ENCODE data around the gene KPRP.
A peak's percentile ranks its signal among the peaks of the same experiment; 100 is the strongest.

The KPRP gene

GRCh38 chr1:152783095-152783494 lies 25.3 kb downstream of the KPRP start:
- Histone ChIP-seq H2AFZ (ENCODE audit: low read length) (no peak overlapping the region), H2BK5ac (ENCODE audit: low read length) (no peak overlapping the region), H4K91ac (ENCODE audit: low read depth, low read length, poor library complexity) (no peak overlapping the region), H3K36me3 (replicated peaks in 1 of 2; ENCODE audit: control insufficient read depth in 2 of 2, insufficient read depth in 2 of 2, low read length in 2 of 2) (no peaks in the 10 kb centered on the region), H3K18ac (ENCODE audit: low read length) (no peak overlapping the region), H2BK120ac (ENCODE audit: low read depth, low read length) (no peak overlapping the region), H3K79me1 (ENCODE audit: low read depth, low read length) (no peaks in the 10 kb centered on the region), H2BK15ac (ENCODE audit: low read length) (no peak overlapping the region), H3K9me3 (replicated peaks in 1 of 2; ENCODE audit: control insufficient read depth in 2 of 2, insufficient read depth in 1 of 2, low read depth in 1 of 2, low read length in 2 of 2) (peaks cover 0 to 16% of the 10 kb centered on the region in 2 donors), H3K4ac (ENCODE audit: low read length) (no peak overlapping the region), H3K23ac (ENCODE audit: low read depth, low read length, poor library complexity) (no peak overlapping the region), H3K14ac (ENCODE audit: low read length) (no peak overlapping the region), H3K4me1 (ENCODE audit: control insufficient read depth in 2 of 2, insufficient read depth in 1 of 2, low read depth in 1 of 2, low read length in 2 of 2) (no peaks in the 10 kb centered on the region), H3K4me3 (ENCODE audit: low read length in 2 of 2) (no peak overlapping the region), H2AK5ac (ENCODE audit: low read depth, low read length) (no peak overlapping the region), H3K27ac (replicated peaks; ENCODE audit: low read length) (no peak overlapping the region), H3K27me3 (ENCODE audit: control insufficient read depth in 3 of 3, insufficient read depth in 3 of 3, low read depth in 1 of 3, low read length in 3 of 3) (peaks cover 0 to 6% (median 0%) of the 10 kb centered on the region in 3 experiments), H3K9ac (ENCODE audit: low read depth, low read length, poor library complexity) (no peak overlapping the region), H3K4me2 (ENCODE audit: insufficient read depth, low read length, poor library complexity, severe bottlenecking) (no peak overlapping the region), H2BK12ac (ENCODE audit: low read length) (no peak overlapping the region), H4K8ac (ENCODE audit: low read depth, low read length) (no peak overlapping the region)
- no peak for DNase-seq (ENCODE audit: low spot score)
- WGBS, 2 donors (ENCODE audit: extremely low coverage in 2 of 2, insufficient read length in 2 of 2, insufficient replicate concordance in 1 of 2): no CpG with 5 or more reads among the region's 2 CpGs

DNA sequence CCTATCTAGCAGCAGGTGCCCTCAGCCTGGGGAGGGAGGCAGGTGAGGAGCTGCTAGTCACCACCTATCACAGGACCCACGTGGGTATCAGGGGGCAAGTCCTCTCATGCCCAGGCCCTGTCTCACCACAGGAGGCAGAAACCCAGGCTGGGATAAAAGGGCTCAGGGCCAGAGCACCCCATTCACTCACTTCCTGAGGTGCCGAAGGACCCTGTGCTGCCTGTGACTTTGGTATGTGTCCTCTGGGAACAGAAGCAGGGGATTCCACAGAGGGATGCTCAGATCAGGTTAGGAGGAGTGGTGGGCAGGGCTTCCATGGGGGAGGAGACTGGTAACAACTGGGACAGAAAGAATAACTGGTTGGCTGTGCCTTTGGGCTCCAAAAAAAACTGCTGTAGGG lies 28.3 kb downstream of the KPRP start, which contains the start of gene LCE1E:
LCE1E (plus strand) TSS at position 181 of the 400 bp plus-strand sequence. CDS start 1,043 bp downstream, outside the sequence.
- DNase-seq (ENCODE audit: low spot score): no peak
- H3K27me3 ChIP-seq (ENCODE audit: control insufficient read depth in 3 of 3, insufficient read depth in 3 of 3, low read depth in 1 of 3, low read length in 3 of 3): peaks cover 0 to 6% (median 0%) of the 10 kb centered on the region in 3 experiments
- H2BK15ac ChIP-seq (ENCODE audit: low read length): no peak within 1 kb of the TSS
- no peak within 1 kb of the TSS for H4K91ac ChIP-seq (ENCODE audit: low read depth, low read length, poor library complexity)
- H2BK5ac ChIP-seq (ENCODE audit: low read length): no peak within 1 kb of the TSS
- no peak within 1 kb of the TSS for H3K23ac ChIP-seq (ENCODE audit: low read depth, low read length, poor library complexity)
- no peak within 1 kb of the TSS for H3K14ac ChIP-seq (ENCODE audit: low read length)
- no peak within 1 kb of the TSS for H3K4ac ChIP-seq (ENCODE audit: low read length)
- no peak within 1 kb of the TSS for H3K4me2 ChIP-seq (ENCODE audit: insufficient read depth, low read length, poor library complexity, severe bottlenecking)
- no peak within 1 kb of the TSS for H3K4me3 ChIP-seq (ENCODE audit: low read length in 2 of 2)
- no peaks in the 10 kb centered on the region for H3K79me1 ChIP-seq (ENCODE audit: low read depth, low read length)
- H3K9me3 ChIP-seq (replicated peaks in 1 of 2; ENCODE audit: control insufficient read depth in 2 of 2, insufficient read depth in 1 of 2, low read depth in 1 of 2, low read length in 2 of 2): peaks cover 0 to 17% of the 10 kb centered on the region in 2 donors
- H4K8ac ChIP-seq (ENCODE audit: low read depth, low read length): no peak within 1 kb of the TSS
- H2AFZ ChIP-seq (ENCODE audit: low read length): peak within 1 kb of the TSS; percentile 22
- no peak within 1 kb of the TSS for H2BK12ac ChIP-seq (ENCODE audit: low read length)
- no peak within 1 kb of the TSS for H3K9ac ChIP-seq (ENCODE audit: low read depth, low read length, poor library complexity)
- H3K36me3 ChIP-seq (replicated peaks in 1 of 2; ENCODE audit: control insufficient read depth in 2 of 2, insufficient read depth in 2 of 2, low read length in 2 of 2): no peaks in the 10 kb centered on the region
- H2BK120ac ChIP-seq (ENCODE audit: low read depth, low read length): no peak within 1 kb of the TSS
- no CpG with 5 or more reads among the region's 2 CpGs for WGBS, 2 donors (ENCODE audit: extremely low coverage in 2 of 2, insufficient read length in 2 of 2, insufficient replicate concordance in 1 of 2)
- H3K18ac ChIP-seq (ENCODE audit: low read length): no peak within 1 kb of the TSS
- H3K27ac ChIP-seq (replicated peaks; ENCODE audit: low read length): no peak within 1 kb of the TSS
- H3K4me1 ChIP-seq (ENCODE audit: control insufficient read depth in 2 of 2, insufficient read depth in 1 of 2, low read depth in 1 of 2, low read length in 2 of 2): no peaks in the 10 kb centered on the region
- no peak within 1 kb of the TSS for H2AK5ac ChIP-seq (ENCODE audit: low read depth, low read length)

GRCh38 chr1:152795686-152796085 lies 37.9 kb downstream of the KPRP start:
- H3K4me3 ChIP-seq (ENCODE audit: low read length in 2 of 2): no peak overlapping the region
- H3K9ac ChIP-seq (ENCODE audit: low read depth, low read length, poor library complexity): no peak overlapping the region
- no peak overlapping the region for H3K23ac ChIP-seq (ENCODE audit: low read depth, low read length, poor library complexity)
- no peaks in the 10 kb centered on the region for H3K27me3 ChIP-seq (ENCODE audit: control insufficient read depth in 3 of 3, insufficient read depth in 3 of 3, low read depth in 1 of 3, low read length in 3 of 3)
- no peak overlapping the region for H4K91ac ChIP-seq (ENCODE audit: low read depth, low read length, poor library complexity)
- H3K79me1 ChIP-seq (ENCODE audit: low read depth, low read length): no peaks in the 10 kb centered on the region
- no peak overlapping the region for H3K27ac ChIP-seq (replicated peaks; ENCODE audit: low read length)
- H3K14ac ChIP-seq (ENCODE audit: low read length): no peak overlapping the region
- no peak overlapping the region for H3K4ac ChIP-seq (ENCODE audit: low read length)
- H3K36me3 ChIP-seq (replicated peaks in 1 of 2; ENCODE audit: control insufficient read depth in 2 of 2, insufficient read depth in 2 of 2, low read length in 2 of 2): no peaks in the 10 kb centered on the region
- WGBS, 2 donors (ENCODE audit: extremely low coverage in 2 of 2, insufficient read length in 2 of 2, insufficient replicate concordance in 1 of 2): no CpG with 5 or more reads among the region's 4 CpGs
- no peak overlapping the region for H3K18ac ChIP-seq (ENCODE audit: low read length)
- no peak for DNase-seq (ENCODE audit: low spot score)
- H2AK5ac ChIP-seq (ENCODE audit: low read depth, low read length): no peak overlapping the region
- no peaks in the 10 kb centered on the region for H3K4me1 ChIP-seq (ENCODE audit: control insufficient read depth in 2 of 2, insufficient read depth in 1 of 2, low read depth in 1 of 2, low read length in 2 of 2)
- no peak overlapping the region for H2BK120ac ChIP-seq (ENCODE audit: low read depth, low read length)
- peaks cover 0 to 3% of the 10 kb centered on the region in 2 donors for H3K9me3 ChIP-seq (replicated peaks in 1 of 2; ENCODE audit: control insufficient read depth in 2 of 2, insufficient read depth in 1 of 2, low read depth in 1 of 2, low read length in 2 of 2)
- H2BK15ac ChIP-seq (ENCODE audit: low read length): no peak overlapping the region
- no peak overlapping the region for H2BK12ac ChIP-seq (ENCODE audit: low read length)
- no peak overlapping the region for H2AFZ ChIP-seq (ENCODE audit: low read length)
- no peak overlapping the region for H4K8ac ChIP-seq (ENCODE audit: low read depth, low read length)
- H3K4me2 ChIP-seq (ENCODE audit: insufficient read depth, low read length, poor library complexity, severe bottlenecking): no peak overlapping the region
- no peak overlapping the region for H2BK5ac ChIP-seq (ENCODE audit: low read length)

- no peak within 1 kb of the TSS for H2AK5ac ChIP-seq (ENCODE audit: low read depth, low read length)
- no peak within 1 kb of the TSS for H2BK12ac ChIP-seq (ENCODE audit: low read length)
- no peak within 1 kb of the TSS for H2BK15ac ChIP-seq (ENCODE audit: low read length)
- no peaks in the 10 kb centered on the region for H3K36me3 ChIP-seq (replicated peaks in 1 of 2; ENCODE audit: control insufficient read depth in 2 of 2, insufficient read depth in 2 of 2, low read length in 2 of 2)
- H3K4ac ChIP-seq (ENCODE audit: low read length): no peak within 1 kb of the TSS
- H3K14ac ChIP-seq (ENCODE audit: low read length): no peak within 1 kb of the TSS
- no peak for DNase-seq (ENCODE audit: low spot score)
- H3K79me1 ChIP-seq (ENCODE audit: low read depth, low read length): no peaks in the 10 kb centered on the region
- no peak within 1 kb of the TSS for H3K23ac ChIP-seq (ENCODE audit: low read depth, low read length, poor library complexity)
- H2BK5ac ChIP-seq (ENCODE audit: low read length): no peak within 1 kb of the TSS
- no peak within 1 kb of the TSS for H4K91ac ChIP-seq (ENCODE audit: low read depth, low read length, poor library complexity)
- no peak within 1 kb of the TSS for H2BK120ac ChIP-seq (ENCODE audit: low read depth, low read length)
- H3K18ac ChIP-seq (ENCODE audit: low read length): no peak within 1 kb of the TSS
- no peak within 1 kb of the TSS for H4K8ac ChIP-seq (ENCODE audit: low read depth, low read length)
- no peak within 1 kb of the TSS for H3K9ac ChIP-seq (ENCODE audit: low read depth, low read length, poor library complexity)
- H2AFZ ChIP-seq (ENCODE audit: low read length): no peak within 1 kb of the TSS
- no peaks in the 10 kb centered on the region for H3K27me3 ChIP-seq (ENCODE audit: control insufficient read depth in 3 of 3, insufficient read depth in 3 of 3, low read depth in 1 of 3, low read length in 3 of 3)
- WGBS, 2 donors (ENCODE audit: extremely low coverage in 2 of 2, insufficient read length in 2 of 2, insufficient replicate concordance in 1 of 2): no CpG with 5 or more reads among the region's 3 CpGs
- peaks cover 0 to 3% of the 10 kb centered on the region in 2 donors for H3K9me3 ChIP-seq (replicated peaks in 1 of 2; ENCODE audit: control insufficient read depth in 2 of 2, insufficient read depth in 1 of 2, low read depth in 1 of 2, low read length in 2 of 2)
- H3K4me1 ChIP-seq (ENCODE audit: control insufficient read depth in 2 of 2, insufficient read depth in 1 of 2, low read depth in 1 of 2, low read length in 2 of 2): no peaks in the 10 kb centered on the region
- H3K4me3 ChIP-seq (ENCODE audit: low read length in 2 of 2): no peak within 1 kb of the TSS
- H3K27ac ChIP-seq (replicated peaks; ENCODE audit: low read length): no peak within 1 kb of the TSS
- no peak within 1 kb of the TSS for H3K4me2 ChIP-seq (ENCODE audit: insufficient read depth, low read length, poor library complexity, severe bottlenecking)
Observed at GRCh38 chr1:152796421-152796820, 38.6 kb downstream of the KPRP start, which contains the start of gene LCE1D. TSS of gene LCE1D (plus strand) at chr1:152796721. CDS start at chr1:152797795, 1,074 bp downstream.

All from neuronal stem cell (in vitro differentiated cells).